C4-2B (cell line): ENCODE measurements around the gene XYLT1.

Experiments
- ZFX ChIP-seq: fragments of 450-650 bp; IDR thresholded peaks from 2 replicates; pipeline ENCODE4 v1.6.1; 2017
- TF ChIP-seq, protein P1 (sequence below): fragments of 450-650 bp; conservative IDR thresholded peaks from 2 replicates; pipeline ENCODE4 v1.5.1; 2017; ENCODE audit warnings: mild to moderate bottlenecking

- TF ChIP-seq, protein P1, sequence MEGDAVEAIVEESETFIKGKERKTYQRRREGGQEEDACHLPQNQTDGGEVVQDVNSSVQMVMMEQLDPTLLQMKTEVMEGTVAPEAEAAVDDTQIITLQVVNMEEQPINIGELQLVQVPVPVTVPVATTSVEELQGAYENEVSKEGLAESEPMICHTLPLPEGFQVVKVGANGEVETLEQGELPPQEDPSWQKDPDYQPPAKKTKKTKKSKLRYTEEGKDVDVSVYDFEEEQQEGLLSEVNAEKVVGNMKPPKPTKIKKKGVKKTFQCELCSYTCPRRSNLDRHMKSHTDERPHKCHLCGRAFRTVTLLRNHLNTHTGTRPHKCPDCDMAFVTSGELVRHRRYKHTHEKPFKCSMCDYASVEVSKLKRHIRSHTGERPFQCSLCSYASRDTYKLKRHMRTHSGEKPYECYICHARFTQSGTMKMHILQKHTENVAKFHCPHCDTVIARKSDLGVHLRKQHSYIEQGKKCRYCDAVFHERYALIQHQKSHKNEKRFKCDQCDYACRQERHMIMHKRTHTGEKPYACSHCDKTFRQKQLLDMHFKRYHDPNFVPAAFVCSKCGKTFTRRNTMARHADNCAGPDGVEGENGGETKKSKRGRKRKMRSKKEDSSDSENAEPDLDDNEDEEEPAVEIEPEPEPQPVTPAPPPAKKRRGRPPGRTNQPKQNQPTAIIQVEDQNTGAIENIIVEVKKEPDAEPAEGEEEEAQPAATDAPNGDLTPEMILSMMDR = no peak
- no peak for TF ChIP-seq ZFX
Observed at GRCh38 chr16:17145029-17145428, 325.7 kb downstream of the XYLT1 start.
